ENCODE measurements around the gene RNF213. TPM values are rescaled to one million over a fixed set of nuclear protein-coding genes. Genes with fewer than 3 reads are reported as not detected.

RNF213 gene
- polyA plus RNA-seq, 1 donor (not counting 4 experiments of a cell fraction or from before 2014, with no cell fraction given): 24.4 TPM

DNA sequence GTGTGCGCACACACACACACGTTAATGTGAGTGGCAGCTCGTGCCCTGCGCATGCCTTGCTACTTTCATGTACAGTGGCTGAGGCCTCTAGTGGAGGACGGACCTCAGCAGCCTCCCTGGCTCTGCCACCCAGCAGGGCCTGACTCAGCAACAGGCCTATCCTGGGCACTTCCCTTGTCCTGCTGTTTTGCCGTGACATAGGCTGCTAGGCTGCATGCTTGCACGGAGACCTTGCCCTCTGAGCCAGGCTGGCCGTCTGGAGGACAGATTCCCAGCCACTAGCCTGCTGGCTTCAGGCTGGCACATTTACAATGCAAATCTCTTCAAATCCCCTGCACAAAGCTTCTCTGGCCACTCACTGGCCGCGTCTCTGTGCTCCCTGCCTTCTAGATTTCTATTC, 9.5 kb downstream of the RNF213 start:
- DNase-seq (ENCODE audit: low read depth, low spot score) (no peak), FAIRE-seq (no peak)
- TF ChIP-seq, protein P1, sequence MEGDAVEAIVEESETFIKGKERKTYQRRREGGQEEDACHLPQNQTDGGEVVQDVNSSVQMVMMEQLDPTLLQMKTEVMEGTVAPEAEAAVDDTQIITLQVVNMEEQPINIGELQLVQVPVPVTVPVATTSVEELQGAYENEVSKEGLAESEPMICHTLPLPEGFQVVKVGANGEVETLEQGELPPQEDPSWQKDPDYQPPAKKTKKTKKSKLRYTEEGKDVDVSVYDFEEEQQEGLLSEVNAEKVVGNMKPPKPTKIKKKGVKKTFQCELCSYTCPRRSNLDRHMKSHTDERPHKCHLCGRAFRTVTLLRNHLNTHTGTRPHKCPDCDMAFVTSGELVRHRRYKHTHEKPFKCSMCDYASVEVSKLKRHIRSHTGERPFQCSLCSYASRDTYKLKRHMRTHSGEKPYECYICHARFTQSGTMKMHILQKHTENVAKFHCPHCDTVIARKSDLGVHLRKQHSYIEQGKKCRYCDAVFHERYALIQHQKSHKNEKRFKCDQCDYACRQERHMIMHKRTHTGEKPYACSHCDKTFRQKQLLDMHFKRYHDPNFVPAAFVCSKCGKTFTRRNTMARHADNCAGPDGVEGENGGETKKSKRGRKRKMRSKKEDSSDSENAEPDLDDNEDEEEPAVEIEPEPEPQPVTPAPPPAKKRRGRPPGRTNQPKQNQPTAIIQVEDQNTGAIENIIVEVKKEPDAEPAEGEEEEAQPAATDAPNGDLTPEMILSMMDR (optimal IDR thresholded peaks at IDR 0.05 in 1 of 3, IDR thresholded peaks at IDR 0.05 in 1 of 3, conservative IDR thresholded peaks at IDR 0.05 in 1 of 3; ENCODE audit: extremely low read depth in 1 of 3, insufficient read depth in 2 of 3, low read length in 3 of 3): no peak
- TF ChIP-seq EZH2 (IDR thresholded peaks at IDR 0.05; ENCODE audit: low read length): no peak
- peaks cover 2% of the 10 kb centered on the region for H4K20me1 ChIP-seq (ENCODE audit: control insufficient read depth, extremely low read depth, insufficient read depth, low read length)
- peaks cover 2% of the 10 kb centered on the region for H3K9me1 ChIP-seq (ENCODE audit: control insufficient read depth, extremely low read depth, insufficient read depth, low read length)
- no peaks in the 10 kb centered on the region for H3K4me1 ChIP-seq (ENCODE audit: control insufficient read depth, extremely low read depth, insufficient read depth, low read length)
- H3K27me3 ChIP-seq (ENCODE audit: control insufficient read depth, extremely low read depth, insufficient read depth, low read length): no peaks in the 10 kb centered on the region
- dilution Hi-C loops (cut with MboI; ENCODE audit: extremely low pct_ligation_motif_present, low sequenced_read_pairs): no loop called here
- H2AFZ ChIP-seq (ENCODE audit: control insufficient read depth, low read length): no peak overlapping the region
- no peak overlapping the region for H3K4me2 ChIP-seq (ENCODE audit: control insufficient read depth, extremely low read depth, insufficient read depth, low read depth, low read length)
- peaks cover 4 to 16% of the 10 kb centered on the region in 2 experiments for H3K36me3 ChIP-seq (ENCODE audit: control insufficient read depth in 2 of 2, extremely low read depth in 1 of 2, insufficient read depth in 2 of 2, low read length in 2 of 2)
- H3K27ac ChIP-seq (ENCODE audit: control insufficient read depth, insufficient read depth, low read length): no peak overlapping the region
- no peak overlapping the region for H3K9ac ChIP-seq (ENCODE audit: control insufficient read depth, extremely low read depth, insufficient read depth, low read length)
- no peaks in the 10 kb centered on the region for H3K9me3 ChIP-seq (ENCODE audit: control insufficient read depth, low read depth, low read length)
- no peaks in the 10 kb centered on the region for H3K79me2 ChIP-seq (ENCODE audit: control insufficient read depth, insufficient read depth, low read length)
- no peak overlapping the region for H3K4me3 ChIP-seq (ENCODE audit: control insufficient read depth in 2 of 3, extremely low read depth in 1 of 3, insufficient read depth in 2 of 3, low read depth in 1 of 3, low read length in 3 of 3)

GRCh38 chr17:80270836-80271235, 10.2 kb downstream of the RNF213 start:
- Histone ChIP-seq H3K9me1 (ENCODE audit: control insufficient read depth, extremely low read depth, insufficient read depth, low read length) (peaks cover 2% of the 10 kb centered on the region), H3K36me3 (ENCODE audit: control insufficient read depth in 2 of 2, extremely low read depth in 1 of 2, insufficient read depth in 2 of 2, low read length in 2 of 2) (peaks cover 4 to 16% of the 10 kb centered on the region in 2 experiments), H4K20me1 (ENCODE audit: control insufficient read depth, extremely low read depth, insufficient read depth, low read length) (peaks cover 2% of the 10 kb centered on the region), H3K27me3 (ENCODE audit: control insufficient read depth, extremely low read depth, insufficient read depth, low read length) (no peaks in the 10 kb centered on the region), H3K4me3 (ENCODE audit: control insufficient read depth in 2 of 3, extremely low read depth in 1 of 3, insufficient read depth in 2 of 3, low read depth in 1 of 3, low read length in 3 of 3) (no peak overlapping the region), H3K9ac (ENCODE audit: control insufficient read depth, extremely low read depth, insufficient read depth, low read length) (no peak overlapping the region), H3K4me2 (ENCODE audit: control insufficient read depth, extremely low read depth, insufficient read depth, low read depth, low read length) (no peak overlapping the region), H3K27ac (ENCODE audit: control insufficient read depth, insufficient read depth, low read length) (no peak overlapping the region), H3K9me3 (ENCODE audit: control insufficient read depth, low read depth, low read length) (no peaks in the 10 kb centered on the region), H3K79me2 (ENCODE audit: control insufficient read depth, insufficient read depth, low read length) (no peaks in the 10 kb centered on the region), H3K4me1 (ENCODE audit: control insufficient read depth, extremely low read depth, insufficient read depth, low read length) (no peaks in the 10 kb centered on the region), H2AFZ (ENCODE audit: control insufficient read depth, low read length) (no peak overlapping the region)
- dilution Hi-C loops (cut with MboI; ENCODE audit: extremely low pct_ligation_motif_present, low sequenced_read_pairs): no loop called here
- no peak for DNase-seq (ENCODE audit: low read depth, low spot score)
- TF ChIP-seq, protein P1 (optimal IDR thresholded peaks at IDR 0.05 in 1 of 3, IDR thresholded peaks at IDR 0.05 in 1 of 3, conservative IDR thresholded peaks at IDR 0.05 in 1 of 3; ENCODE audit: extremely low read depth in 1 of 3, insufficient read depth in 2 of 3, low read length in 3 of 3): no peak
- TF ChIP-seq EZH2 (IDR thresholded peaks at IDR 0.05; ENCODE audit: low read length): no peak
- no peak for FAIRE-seq

Measured in keratinocyte (primary cell).